Aorta (tissue), 5 donors: ENCODE measurements around the gene RIN3. TPM values are rescaled to one million over a fixed set of nuclear protein-coding genes. Genes with fewer than 3 reads are reported as not detected.

Source experiments
- ATAC-seq: fragments of 200-7000 bp; cut with Tn5 transposase; one replicate; pipeline ENCODE4 v1.9.1; 2022; ENCODE audit warnings: moderate library complexity; ENCODE audit not compliant: low FRiP score
- DNase-seq, 2 donors: peaks; one replicate each; pipeline ENCODE4 v3.0.0-alpha.2; 2020
- H3K27ac ChIP-seq, 2 donors: one replicate each; pipeline ENCODE4 v1.5.1; 2013; ENCODE audit warnings: low read length in 2 of 2, mild to moderate bottlenecking in 2 of 2, moderate library complexity in 2 of 2, control low read depth in 1 of 2, inconsistent platforms in 1 of 2, low read depth in 1 of 2
- H3K27me3 ChIP-seq, 2 donors: one replicate each; pipeline ENCODE4 v1.6.1; 2013; ENCODE audit warnings: control low read depth in 1 of 2, low read length in 1 of 2, mild to moderate bottlenecking in 1 of 2, moderate library complexity in 1 of 2; ENCODE audit not compliant: insufficient read depth in 2 of 2, control insufficient read depth in 1 of 2
- H3K36me3 ChIP-seq, 2 donors: one replicate each; pipeline ENCODE4 v1.6.1; 2013; ENCODE audit warnings: control low read depth in 1 of 2, low read length in 1 of 2, mild to moderate bottlenecking in 1 of 2; ENCODE audit not compliant: insufficient read depth in 2 of 2, control insufficient read depth in 1 of 2
- H3K4me1 ChIP-seq, 2 donors: one replicate each; pipeline ENCODE4 v1.6.1; 2013; ENCODE audit warnings: low read length in 2 of 2, control low read depth in 1 of 2, mild to moderate bottlenecking in 1 of 2, moderate library complexity in 1 of 2; ENCODE audit not compliant: insufficient read depth in 2 of 2, control insufficient read depth in 1 of 2
- H3K4me3 ChIP-seq, 2 donors: one replicate each; pipeline ENCODE4 v1.5.1; 2013; ENCODE audit warnings: low read length in 2 of 2, control low read depth in 1 of 2, mild to moderate bottlenecking in 1 of 2
- H3K9me3 ChIP-seq: one replicate; pipeline ENCODE4 v1.6.1; 2013; ENCODE audit warnings: mild to moderate bottlenecking, low read length; ENCODE audit not compliant: control insufficient read depth
- WGBS, 2 donors: extraction: QIAGEN DNeasy Blood & Tissue Kit; methylation state at CpG; one replicate each; pipeline ENCODE4 v1.1.7; 2013; 5-methylcytosine and 5-hydroxymethylcytosine counted together
- intact Hi-C, 2 donors: fragments of 100-400 bp; cut with DNase I; formaldehyde crosslinking; loops; one replicate each; pipeline versions ENCODE4 v1.14.2 to v1.15.0; 2022
- polyA plus RNA-seq, 2 donors: library from polyadenylated mRNA; stranded (reverse); fragments of 200-250 nt; gene quantifications; one replicate each; pipeline ENCODE4 v1.2.3, GENCODE V29; 2013
- total RNA-seq, 2 donors: library from RNA; stranded (reverse); fragmentation: NEBNext Ultra II Directional; extraction: Animal tissue kit (Norgen Biotek cat#: 25700); gene quantifications; one replicate each; pipeline ENCODE4 v1.2.1, GENCODE V29; 2021
- donor health status: healthy with polysubstance abuse.
- donor health status: Bipolar disorder and iron deficiency.
- donor health status: DM: no; HTN: no; CAD: no.
- donor health status: DM: no; HTN: no; CAD: no.
- donor health status: DM: yes; HTN: yes; CAD: no.

The RIN3 gene
- total and polyA plus RNA-seq, 4 donors, result 10.5 to 53.8 (median 30.1) TPM

DNA sequence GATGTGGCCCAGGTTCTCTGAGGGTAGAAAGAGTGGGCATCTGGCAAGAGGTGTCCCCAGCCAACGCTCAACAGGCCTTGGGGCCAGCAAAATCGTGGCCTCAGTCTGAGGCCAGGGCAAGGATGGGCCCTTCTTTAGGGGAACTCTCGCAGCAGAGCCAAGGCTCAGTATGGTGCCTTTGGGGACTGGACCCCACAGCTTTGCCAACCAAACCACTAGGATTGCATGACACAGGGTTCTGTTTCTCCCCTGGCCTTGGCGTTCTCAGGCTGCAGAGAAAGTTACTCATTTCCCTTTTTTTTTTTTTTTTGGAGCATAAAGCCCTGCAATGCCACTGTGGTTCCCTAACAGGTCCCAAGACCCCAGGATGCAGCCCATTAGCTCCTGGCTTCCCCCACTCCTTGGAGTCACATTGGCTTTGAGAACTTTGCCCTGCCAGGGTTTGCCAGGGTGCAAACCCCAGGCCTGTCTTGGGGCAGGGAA lies 134.3 kb downstream of the RIN3 start:
- Histone ChIP-seq H3K27ac (peak overlapping the region; percentile 98 to 99), H3K9me3 (no peaks in the 10 kb centered on the region), H3K27me3 (no peaks in the 10 kb centered on the region), H3K4me1 (peaks cover 0 to 9% of the 10 kb centered on the region in 2 donors), H3K4me3 (no peak overlapping the region), H3K36me3 (peaks cover 0 to 2% of the 10 kb centered on the region in 2 donors)
- ATAC-seq (no peak), DNase-seq (no peak)
- intact Hi-C loops, result loop anchor here (2.0 to 5.0 kb wide), 3 partner anchors 37 to 1329 kb away; partner anchors contain the start of gene ASB2 (in 1 of the 2)
- 20 to 27% methylated on average over 4 of the region's 4 CpGs for WGBS, 2 donors

DNA sequence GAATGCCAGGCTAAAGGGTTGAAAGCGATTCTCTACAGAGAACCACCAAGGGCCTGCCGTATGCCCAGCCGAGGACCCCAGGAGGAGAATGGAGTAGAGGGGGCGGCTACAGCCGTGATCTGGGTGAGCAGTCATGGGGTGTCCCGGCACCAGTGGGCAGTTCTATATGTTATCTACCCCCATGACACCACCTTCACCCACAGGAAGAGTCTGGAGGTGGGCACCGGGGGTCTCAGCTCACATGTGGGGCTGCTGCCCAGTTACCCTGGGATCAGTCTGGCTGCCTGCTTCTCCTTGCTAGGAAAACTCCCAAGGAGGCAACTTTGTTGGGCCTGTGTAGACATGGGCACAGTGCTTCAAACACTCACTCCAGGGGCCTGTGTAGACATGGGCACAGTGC lies 135.5 kb downstream of the RIN3 start:
- H3K36me3 ChIP-seq, result peaks cover 0 to 4% of the 10 kb centered on the region in 2 donors
- peaks cover 0 to 9% of the 10 kb centered on the region in 2 donors for H3K4me1 ChIP-seq
- ATAC-seq (no peak), DNase-seq (no peak)
- no peaks in the 10 kb centered on the region for H3K9me3 ChIP-seq
- peak overlapping the region; percentile 98 to 99 for H3K27ac ChIP-seq
- H3K27me3 ChIP-seq, result no peaks in the 10 kb centered on the region
- intact Hi-C loops, result loop anchor here in 1 of 2 donors (5.0 kb wide), 2 partner anchors 47 to 1328 kb away; partner anchors contain the start of gene ASB2
- WGBS, 2 donors, result 94 to 96% methylated on average over 7 of the region's 7 CpGs
- no peak overlapping the region for H3K4me3 ChIP-seq

DNA sequence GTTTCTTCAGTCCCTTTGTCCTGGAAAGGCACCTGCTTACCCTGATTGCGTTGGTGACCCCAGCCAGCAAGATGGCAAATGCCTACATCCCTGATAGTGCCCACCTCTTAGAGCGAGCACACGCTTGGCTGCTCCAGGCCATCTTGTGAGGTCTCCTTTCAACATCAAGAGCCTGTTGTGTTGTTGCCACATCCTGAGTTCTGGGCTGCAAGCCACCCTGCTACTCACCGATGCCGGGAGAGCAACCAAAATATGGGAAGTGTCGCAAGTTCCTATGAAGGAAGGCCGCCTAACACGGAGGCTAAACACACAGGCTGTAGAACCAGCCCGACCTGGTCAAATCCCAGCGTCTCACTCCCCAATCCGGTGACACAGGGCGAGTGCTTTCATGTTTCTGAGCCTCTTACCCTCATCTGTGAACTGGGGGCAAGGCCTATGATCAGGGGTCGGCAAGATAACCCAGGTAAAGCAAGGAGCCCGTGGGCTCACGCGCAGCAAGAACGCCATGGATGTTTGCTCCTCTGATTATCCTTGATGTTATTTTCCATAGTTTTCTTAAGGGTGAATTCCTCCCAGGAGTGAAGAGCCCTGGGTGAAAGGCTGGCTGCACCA lies 136.5 kb downstream of the RIN3 start:
- 78 to 79% methylated on average over 17 of the region's 17 CpGs for WGBS, 2 donors
- Histone ChIP-seq H3K4me3 (no peak overlapping the region), H3K4me1 (peaks cover 0 to 9% of the 10 kb centered on the region in 2 donors), H3K9me3 (no peaks in the 10 kb centered on the region), H3K27me3 (no peaks in the 10 kb centered on the region), H3K36me3 (peaks cover 0 to 4% of the 10 kb centered on the region in 2 donors), H3K27ac (peak overlapping the region; percentile 98 to 99)
- ATAC-seq (peak; percentile 11), DNase-seq (peak in 1 of 2 donors; percentile 90)
- intact Hi-C loops, result loop anchor here in 1 of 2 donors (5.0 kb wide), 2 partner anchors 48 to 1327 kb away; partner anchors contain the start of gene ASB2

GRCh38 chr14:92650581-92651105 lies 137.1 kb downstream of the RIN3 start:
- H3K4me1 ChIP-seq, result peaks cover 0 to 9% of the 10 kb centered on the region in 2 donors
- DNase-seq, result no peak
- no peak for ATAC-seq

GRCh38 chr14:92651106-92651757 lies 137.7 kb downstream of the RIN3 start:
- peaks cover 0 to 4% of the 10 kb centered on the region in 2 donors for H3K36me3 ChIP-seq
- H3K9me3 ChIP-seq, result no peaks in the 10 kb centered on the region
- 80% methylated on average over 17 of the region's 17 CpGs for WGBS, 2 donors
- H3K4me3 ChIP-seq, result no peak overlapping the region
- peak overlapping the region in 1 of 2 donors; percentile 23 for H3K27ac ChIP-seq
- intact Hi-C loops, result no loop called here
- H3K4me1 ChIP-seq, result peaks cover 0 to 9% of the 10 kb centered on the region in 2 donors
- no peak for ATAC-seq
- peak in 1 of 2 donors; percentile 86 for DNase-seq
- no peaks in the 10 kb centered on the region for H3K27me3 ChIP-seq

More at GRCh38 chr14:92650581-92651105, 137.1 kb downstream of the RIN3 start:
- H3K27me3 ChIP-seq, result no peaks in the 10 kb centered on the region
- H3K27ac ChIP-seq, result peak overlapping the region; percentile 49 to 68
- peaks cover 0 to 4% of the 10 kb centered on the region in 2 donors for H3K36me3 ChIP-seq
- no peaks in the 10 kb centered on the region for H3K9me3 ChIP-seq
- no peak overlapping the region for H3K4me3 ChIP-seq
- intact Hi-C loops, result no loop called here
- WGBS, 2 donors, result 84 to 85% methylated on average over 12 of the region's 12 CpGs

DNA sequence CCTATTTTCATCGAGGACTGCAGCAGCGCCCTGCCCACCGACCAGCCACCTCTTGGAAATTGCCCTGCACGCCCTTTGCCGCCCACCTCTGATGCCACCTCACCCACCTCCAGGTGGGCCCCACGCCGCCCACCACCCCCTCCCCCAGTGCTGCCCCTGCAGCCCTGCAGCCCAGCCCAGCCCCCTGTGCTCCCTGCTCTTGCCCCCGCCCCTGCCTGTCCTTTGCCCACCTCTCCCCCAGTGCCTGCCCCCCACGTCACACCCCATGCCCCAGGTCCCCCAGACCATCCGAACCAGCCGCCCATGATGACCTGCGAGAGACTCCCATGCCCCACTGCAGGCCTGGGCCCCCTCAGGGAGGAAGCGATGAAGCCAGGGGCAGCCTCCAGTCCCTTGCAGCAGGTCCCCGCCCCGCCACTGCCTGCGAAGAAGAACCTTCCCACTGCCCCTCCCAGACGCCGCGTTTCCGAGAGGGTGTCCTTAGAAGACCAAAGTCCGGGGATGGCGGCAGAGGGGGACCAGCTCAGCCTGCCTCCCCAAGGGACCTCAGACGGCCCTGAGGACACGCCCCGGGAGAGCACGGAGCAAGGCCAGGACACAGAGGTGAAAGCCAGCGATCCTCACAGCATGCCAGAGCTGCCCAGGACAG lies 138.3 kb downstream of the RIN3 start:
- DNase-seq, result peak; percentile 81 to 88
- no peak for ATAC-seq
- Histone ChIP-seq H3K4me1 (peaks cover 0 to 9% of the 10 kb centered on the region in 2 donors), H3K27me3 (no peaks in the 10 kb centered on the region), H3K4me3 (no peak overlapping the region), H3K36me3 (peaks cover 0 to 4% of the 10 kb centered on the region in 2 donors), H3K9me3 (no peaks in the 10 kb centered on the region), H3K27ac (no peak overlapping the region)
- 79 to 82% methylated on average over 27 of the region's 27 CpGs for WGBS, 2 donors
- intact Hi-C loops, result no loop called here

- peaks cover 0 to 4% of the 10 kb centered on the region in 2 donors for H3K36me3 ChIP-seq
- peaks cover 0 to 8% of the 10 kb centered on the region in 2 donors for H3K4me1 ChIP-seq
- no peak overlapping the region for H3K27ac ChIP-seq
- no peak overlapping the region for H3K4me3 ChIP-seq
- ATAC-seq (no peak), DNase-seq (no peak)
- no peaks in the 10 kb centered on the region for H3K9me3 ChIP-seq
- intact Hi-C loops, result no loop called here
- WGBS, 2 donors, result 91 to 92% methylated on average over 25 to 26 of the region's 26 CpGs
- H3K27me3 ChIP-seq, result no peaks in the 10 kb centered on the region
These were observed 139.0 kb downstream of the RIN3 start for GRCh38 chr14:92652413-92653151.

DNA sequence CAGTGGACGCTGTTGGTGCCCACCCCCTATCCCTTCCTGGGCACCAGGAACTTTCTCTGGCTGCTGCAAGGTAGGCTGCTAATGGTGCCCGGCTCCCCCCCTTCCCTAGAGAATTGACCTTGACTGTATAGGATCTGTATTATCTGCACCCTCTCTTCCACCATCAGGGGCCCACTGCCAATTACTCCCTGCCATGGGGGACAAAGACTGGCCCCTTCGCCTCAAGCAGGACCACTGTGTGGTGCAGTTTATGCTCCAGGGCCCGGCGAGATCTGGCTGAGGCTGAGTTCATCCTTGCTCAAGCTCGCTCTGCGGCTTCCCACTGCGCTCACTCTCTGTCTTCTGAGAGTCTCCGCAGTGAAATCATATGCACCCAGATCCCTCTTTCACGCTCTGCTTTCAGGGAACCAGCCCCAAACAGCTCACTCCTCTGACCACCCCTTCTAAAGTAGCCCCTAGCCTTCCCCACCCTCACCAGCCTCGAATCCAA lies 139.6 kb downstream of the RIN3 start:
- peaks cover 0 to 4% of the 10 kb centered on the region in 2 donors for H3K36me3 ChIP-seq

More for the DNA sequence above, 139.6 kb downstream of the RIN3 start:
- H3K27ac ChIP-seq, result no peak overlapping the region
- 88 to 89% methylated on average over 10 to 11 of the region's 11 CpGs for WGBS, 2 donors
- no peak for ATAC-seq
- intact Hi-C loops, result no loop called here
- peaks cover 0 to 3% of the 10 kb centered on the region in 2 donors for H3K4me1 ChIP-seq
- no peaks in the 10 kb centered on the region for H3K9me3 ChIP-seq
- H3K27me3 ChIP-seq, result no peaks in the 10 kb centered on the region
- no peak overlapping the region for H3K4me3 ChIP-seq
- DNase-seq, result no peak
